Dedifferentiated amniotic fluid mesenchymal stem cell (primary cell): ENCODE data around the gene MYO1H.

Experiments
- DNase-seq: peaks from one replicate; pipeline ENCODE4 v3.0.0-alpha.2; 2016; ENCODE audit errors: extremely low spot score

The MYO1H gene

GRCh38 chr12:109449845-109450532 is 102.3 kb downstream of the MYO1H start:
- DNase-seq, result no peak

GRCh38 chr12:109450980-109451379 is 103.3 kb downstream of the MYO1H start:
- DNase-seq, result no peak

GRCh38 chr12:109451400-109451799 is 103.7 kb downstream of the MYO1H start:
- no peak for DNase-seq

GRCh38 chr12:109452489-109452888 is 104.8 kb downstream of the MYO1H start:
- DNase-seq, result no peak

DNA sequence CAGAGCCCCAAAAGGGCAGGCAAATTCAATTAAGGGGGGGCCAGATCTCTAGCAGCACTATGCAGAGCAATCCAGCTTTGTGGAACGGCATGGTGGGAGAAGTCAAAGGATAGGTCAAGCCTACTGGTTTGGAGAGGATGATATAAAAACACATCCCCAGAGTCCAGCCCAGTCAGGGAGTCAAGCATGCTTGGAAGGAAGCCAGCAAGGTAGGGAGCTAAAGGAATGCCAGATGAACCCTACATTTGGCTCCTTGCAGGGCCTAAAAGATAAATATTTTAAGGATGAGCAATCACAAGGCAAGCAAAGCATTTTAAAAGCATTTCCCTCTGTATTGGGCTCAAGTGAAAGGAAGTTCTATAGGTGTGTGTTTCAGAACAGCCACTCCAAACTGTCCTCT is 108.0 kb downstream of the MYO1H start:
- DNase-seq, result no peak

DNA sequence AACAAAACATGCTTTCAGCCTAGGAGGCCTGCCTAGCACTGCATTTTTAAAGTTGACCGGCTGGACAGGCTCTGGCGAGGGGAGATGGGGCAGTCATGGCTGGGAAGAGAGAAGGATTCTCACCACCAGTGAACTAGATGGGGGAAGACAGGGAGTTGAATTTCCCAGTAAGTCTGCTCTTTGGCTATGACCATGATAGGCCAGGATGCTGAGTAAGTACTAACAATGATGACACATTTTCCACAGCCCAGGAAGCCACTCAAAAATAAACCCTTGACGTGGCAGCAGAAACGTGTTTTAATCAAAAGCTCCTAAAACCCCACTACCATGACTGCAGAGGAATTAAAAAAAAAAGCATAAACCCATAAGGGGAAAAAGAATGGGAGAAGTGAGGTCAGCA is 110.4 kb downstream of the MYO1H start:
- no peak for DNase-seq

GRCh38 chr12:109458771-109459208 is 111.1 kb downstream of the MYO1H start:
- DNase-seq, result peak; percentile 39

GRCh38 chr12:109459247-109459646 is 111.5 kb downstream of the MYO1H start:
- DNase-seq, result no peak

DNA sequence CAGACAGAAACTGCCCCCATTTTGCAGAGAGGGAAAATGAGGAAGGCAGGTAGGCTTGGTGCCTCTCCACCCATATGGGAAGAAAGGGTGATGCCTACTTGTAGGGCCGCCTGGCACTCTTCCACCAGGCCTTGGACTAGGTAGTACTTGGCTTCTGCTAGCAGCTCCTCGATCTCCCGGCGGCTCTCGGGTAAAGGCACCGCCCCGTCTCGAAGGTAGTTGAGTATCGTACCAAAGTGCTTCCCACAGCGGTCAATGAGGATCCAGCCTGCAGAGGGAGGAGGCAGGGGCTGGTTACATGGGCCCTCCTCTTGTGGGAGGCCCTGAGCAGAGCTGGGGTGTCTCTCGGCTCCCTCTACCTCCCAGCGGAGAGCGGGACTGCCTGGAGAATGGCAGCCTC is 112.8 kb downstream of the MYO1H start:
- no peak for DNase-seq

- DNase-seq, result no peak
Measured at GRCh38 chr12:109461049-109461845, 113.5 kb downstream of the MYO1H start.

DNA sequence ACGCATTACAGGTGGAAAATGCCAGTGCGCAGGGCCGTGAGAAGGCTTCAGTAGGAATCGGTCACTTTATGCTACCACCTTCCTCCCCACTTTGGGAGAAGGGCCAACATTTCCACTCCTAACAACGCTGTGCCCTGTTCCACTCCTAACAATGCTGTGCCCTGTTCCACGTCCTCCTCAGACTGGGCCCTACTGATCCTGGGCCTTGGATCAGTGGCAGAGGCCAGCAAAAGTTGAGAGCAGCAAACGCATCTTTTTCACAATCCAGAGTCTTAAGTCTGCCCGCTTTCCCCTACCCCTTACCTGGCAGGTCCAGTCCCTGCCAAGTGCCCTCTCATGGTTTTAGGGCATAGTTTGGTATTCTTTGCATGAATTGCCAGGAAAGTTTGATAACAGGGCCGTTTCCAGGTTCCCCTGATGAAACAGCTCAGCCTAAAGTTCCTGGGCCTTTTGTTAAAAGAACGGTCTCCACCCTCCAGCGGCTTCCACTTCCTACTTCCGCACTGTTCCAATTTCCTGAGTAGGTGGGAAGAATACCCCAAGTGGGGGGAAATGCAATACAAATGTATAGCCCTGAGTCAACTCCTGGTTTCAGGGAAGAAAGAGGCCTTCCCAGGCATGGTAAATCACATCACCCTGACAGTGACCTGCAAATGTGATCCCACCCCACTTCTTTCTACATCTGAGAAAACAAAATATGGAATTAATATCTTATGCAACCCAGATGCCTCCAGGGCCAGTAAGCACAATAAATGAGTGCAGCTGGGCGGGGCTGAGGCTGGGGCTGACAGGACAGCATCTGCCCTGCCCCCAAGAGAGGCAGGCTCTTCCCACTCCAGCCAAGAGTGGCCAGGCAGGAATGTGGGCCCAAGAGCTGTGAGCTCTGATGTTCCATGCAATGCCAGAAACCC is 114.4 kb downstream of the MYO1H start:
- peak; percentile 95 for DNase-seq

- DNase-seq, result peak; percentile 96
Measured at GRCh38 chr12:109462868-109463692, 115.4 kb downstream of the MYO1H start.

DNA sequence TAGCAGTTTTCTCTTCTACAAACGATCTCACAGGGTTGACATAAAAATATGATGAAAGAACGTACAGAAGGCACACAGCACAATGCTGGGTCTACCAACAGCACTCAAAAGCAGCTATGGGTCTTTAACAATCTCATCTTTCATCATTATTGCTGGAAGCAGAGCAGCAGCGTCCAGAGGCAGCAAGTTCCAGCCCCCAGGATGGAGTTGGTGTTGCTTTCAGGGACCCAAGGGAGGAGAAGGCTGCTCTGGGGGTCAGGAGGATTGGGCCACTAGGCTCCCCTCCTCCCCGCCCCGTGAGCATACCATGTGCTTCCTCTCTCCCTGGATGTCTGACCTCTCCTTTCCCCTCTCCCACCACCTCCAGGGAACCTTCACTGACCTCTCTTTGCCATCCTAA is 116.1 kb downstream of the MYO1H start:
- no peak for DNase-seq

DNA sequence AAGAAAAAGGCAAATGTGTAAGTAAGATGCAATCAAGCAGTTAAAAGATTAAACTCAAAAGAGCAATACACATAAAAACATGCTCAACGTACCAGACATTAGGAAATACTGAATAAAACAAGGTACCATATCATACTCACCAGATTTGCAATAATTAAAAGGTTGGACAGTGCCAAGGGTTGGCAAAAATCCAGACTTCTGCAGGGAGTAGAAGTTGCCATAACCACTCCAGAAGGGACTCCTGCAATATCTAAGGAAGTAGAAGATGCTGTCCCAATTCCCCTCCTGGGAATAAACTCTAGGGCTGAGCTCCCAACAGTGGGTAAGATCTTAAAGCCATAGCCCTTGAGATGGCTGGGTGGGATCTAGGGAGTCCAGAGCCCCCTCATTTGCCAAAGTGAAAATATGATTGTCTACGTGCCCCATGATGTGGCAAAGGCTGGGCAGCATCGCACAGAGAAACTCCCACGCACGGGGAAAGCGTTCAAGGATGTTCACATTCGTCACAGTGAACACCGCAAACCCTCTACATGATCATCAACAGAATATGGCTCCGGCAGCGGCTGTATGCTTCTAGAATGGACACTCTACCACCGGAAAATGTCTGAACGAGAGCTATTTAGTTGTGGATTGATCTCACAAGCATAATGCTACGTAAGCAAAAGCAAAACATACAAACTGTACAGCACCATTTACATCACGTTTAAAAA is 117.1 kb downstream of the MYO1H start:
- DNase-seq, result no peak

DNA sequence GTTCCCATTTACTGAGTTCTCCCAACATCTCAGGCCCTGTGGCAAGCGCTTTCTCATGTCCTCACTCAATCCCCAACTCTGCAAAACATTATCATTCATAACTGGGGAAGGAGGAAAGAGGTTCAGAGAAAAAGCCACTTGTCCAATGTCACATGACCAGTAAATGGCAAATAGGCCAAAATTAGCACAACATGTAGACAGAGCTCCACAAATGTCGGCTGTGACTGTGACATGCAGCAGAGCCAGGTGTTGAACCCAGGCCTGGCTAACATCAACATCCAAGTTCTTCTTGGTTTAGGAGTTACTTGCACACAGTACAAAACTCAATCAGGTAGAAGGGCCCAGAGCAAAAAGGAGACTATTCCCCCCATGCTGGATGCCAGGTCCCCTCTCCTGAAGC is 118.6 kb downstream of the MYO1H start:
- no peak for DNase-seq

DNA sequence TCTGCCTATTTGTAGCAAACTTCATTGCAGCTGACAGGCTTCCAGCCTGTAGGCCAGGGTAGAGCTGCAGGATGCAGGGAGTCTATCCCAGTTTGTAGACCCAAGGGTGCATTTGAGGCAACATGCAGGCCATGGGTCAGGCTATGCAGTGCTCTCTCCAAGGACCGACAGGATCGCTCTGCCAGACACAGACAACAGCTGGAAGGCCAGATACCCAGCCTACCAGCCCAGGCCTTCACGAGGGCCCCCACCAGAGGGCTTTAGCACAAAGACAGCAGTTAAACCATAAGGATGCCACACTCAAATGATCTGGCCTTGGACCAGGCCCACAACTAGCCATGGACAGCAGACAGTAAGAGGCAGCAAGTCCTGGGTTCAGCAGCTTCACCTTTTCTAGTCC is 119.1 kb downstream of the MYO1H start:
- DNase-seq, result no peak

- DNase-seq, result no peak
Measured at GRCh38 chr12:109467978-109468676, 120.4 kb downstream of the MYO1H start.

DNA sequence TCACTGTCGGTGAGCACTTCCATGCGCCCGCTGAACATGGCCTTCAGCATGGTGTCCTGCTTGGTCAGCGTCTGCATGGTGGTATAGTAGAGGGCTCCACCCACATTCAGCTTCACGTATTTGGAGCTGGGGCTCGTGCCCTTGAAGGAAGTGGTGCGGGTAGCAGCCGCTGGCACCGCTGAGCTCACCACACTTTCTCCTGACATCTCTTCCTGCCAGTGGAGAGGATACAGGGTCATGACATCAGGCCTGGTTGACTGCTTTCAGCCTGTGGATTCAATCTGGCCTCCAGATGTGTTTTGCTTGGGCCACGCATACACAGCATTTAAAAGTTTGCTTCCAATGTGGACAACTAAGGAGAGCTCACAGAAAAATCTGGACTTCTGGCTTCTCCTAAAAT is 121.8 kb downstream of the MYO1H start:
- DNase-seq, result no peak

- no peak for DNase-seq
Measured at GRCh38 chr12:109473006-109473405, 125.3 kb downstream of the MYO1H start.
